Stimulated activated CD4-positive, alpha-beta T cell treated with anti-CD3 and anti-CD28 coated beads, Interleukin-1b, Interleukin-23, amount 100 ng/mL, for 48 hours (primary cell): ENCODE results near the gene STMN3.

Experiments used
- DNase-seq: peaks from one replicate; pipeline ENCODE4 v3.0.0-alpha.2; 2020

Gene STMN3

GRCh38 chr20:63691711-63692435 is 38.6 kb upstream of the STMN3 start:
- no peak for DNase-seq

- no peak for DNase-seq
These were observed 37.9 kb upstream of the STMN3 start for GRCh38 chr20:63690898-63691710.

GRCh38 chr20:63690003-63690897 is 37.0 kb upstream of the STMN3 start:
- no peak for DNase-seq

- DNase-seq: no peak
These were observed 36.1 kb upstream of the STMN3 start for GRCh38 chr20:63689046-63690002.

GRCh38 chr20:63688228-63689045 is 35.2 kb upstream of the STMN3 start:
- no peak for DNase-seq

GRCh38 chr20:63687419-63688178 is 34.4 kb upstream of the STMN3 start:
- DNase-seq: no peak

- DNase-seq: peak; percentile 69
These were observed 33.5 kb upstream of the STMN3 start for GRCh38 chr20:63686492-63687321.

- no peak for DNase-seq
These were observed 32.9 kb upstream of the STMN3 start for GRCh38 chr20:63686094-63686491.

- DNase-seq: no peak
These were observed 32.2 kb upstream of the STMN3 start for GRCh38 chr20:63685269-63686026.

GRCh38 chr20:63682384-63683139 is 29.3 kb upstream of the STMN3 start:
- no peak for DNase-seq

GRCh38 chr20:63681609-63682142 is 28.5 kb upstream of the STMN3 start:
- no peak for DNase-seq

- no peak for DNase-seq
These were observed 27.8 kb upstream of the STMN3 start for GRCh38 chr20:63680857-63681608.

- DNase-seq: no peak
These were observed 27.2 kb upstream of the STMN3 start for GRCh38 chr20:63680427-63680826.

GRCh38 chr20:63679799-63680305 is 26.6 kb upstream of the STMN3 start:
- no peak for DNase-seq

- no peak for DNase-seq
These were observed 25.6 kb upstream of the STMN3 start for GRCh38 chr20:63678667-63679465.

GRCh38 chr20:63678071-63678470 is 24.8 kb upstream of the STMN3 start:
- no peak for DNase-seq
